IMR-90 (cell line): Measurements from ENCODE around the gene SLC25A41. TPM values are rescaled to one million over a fixed set of nuclear protein-coding genes. Genes with fewer than 3 reads are reported as not detected.

ENCODE experiments used
- ATAC-seq: fragments of 200-7000 bp; cut with Tn5 transposase; 2 replicates; pipeline ENCODE4 v1.9.1; 2020; ENCODE audit warnings: low read depth, mild to moderate bottlenecking, moderate library complexity
- BruUV-seq: library from RNA; stranded (reverse); fragments of 400-500 nt; replicated peaks from 2 replicates; lab custom pipeline; 2021; lab: Mats Ljungman, UMichigan
- CTCF ChIA-PET: fragments of 300-600 bp; formaldehyde crosslinking; extraction: SDS; loops from one replicate; lab custom pipeline; 2021; ENCODE audit warnings: antibody characterized with exemption; lab: Yijun Ruan, JAX
- POLR2A ChIA-PET: fragments of 300-600 bp; sonication (Branson Sonifier 250); formaldehyde crosslinking; loops from one replicate; lab custom pipeline; 2022; ENCODE audit warnings: antibody characterized with exemption; ENCODE audit not compliant: unreplicated experiment; lab: Charles Lee
- DNase-seq: peaks from one replicate; pipeline ENCODE4 v3.0.0; 2013
- H2AFZ ChIP-seq: replicated peaks from 2 replicates; pipeline ENCODE3; 2013; ENCODE audit warnings: low read length, mild to moderate bottlenecking; ENCODE audit not compliant: poor library complexity
- H2AK5ac ChIP-seq: 2 replicates; pipeline ENCODE4 v1.6.1; 2013; ENCODE audit warnings: low read depth, low read length, inconsistent platforms
- H2AK9ac ChIP-seq: replicated peaks from 2 replicates; pipeline ENCODE3; 2013; ENCODE audit warnings: mild to moderate bottlenecking, low read depth, low read length, moderate library complexity; ENCODE audit not compliant: poor library complexity
- H2BK120ac ChIP-seq: 2 replicates; pipeline ENCODE4 v1.6.1; 2013; ENCODE audit warnings: low read depth, low read length, inconsistent platforms
- H2BK15ac ChIP-seq: 3 replicates; pipeline ENCODE4 v1.6.1; 2013; ENCODE audit warnings: low read depth, low read length, inconsistent platforms
- H2BK20ac ChIP-seq: 2 replicates; pipeline ENCODE4 v1.6.1; 2013; ENCODE audit warnings: low read depth, mild to moderate bottlenecking, inconsistent platforms, low read length, moderate library complexity
- H2BK5ac ChIP-seq: 2 replicates; pipeline ENCODE4 v1.6.1; 2013; ENCODE audit warnings: mild to moderate bottlenecking, low read depth, low read length, inconsistent platforms; ENCODE audit not compliant: poor library complexity, severe bottlenecking
- H3K14ac ChIP-seq: replicated peaks from 2 replicates; pipeline ENCODE4 v1.6.1; 2013; ENCODE audit warnings: low read depth, low read length, inconsistent platforms
- H3K18ac ChIP-seq: 2 replicates; pipeline ENCODE4 v1.6.1; 2013; ENCODE audit warnings: low read depth, low read length, control low read depth
- H3K23ac ChIP-seq: 2 replicates; pipeline ENCODE4 v1.6.1; 2013; ENCODE audit warnings: low read depth, low read length, inconsistent platforms
- H3K27ac ChIP-seq: 2 replicates; pipeline ENCODE4 v1.5.1; 2013; ENCODE audit warnings: mild to moderate bottlenecking, control low read depth, low read length; ENCODE audit not compliant: insufficient read depth
- H3K27me3 ChIP-seq: 2 replicates; pipeline ENCODE4 v1.6.1; 2013; ENCODE audit warnings: low read length; ENCODE audit not compliant: control insufficient read depth, insufficient read depth
- H3K36me3 ChIP-seq: 2 replicates; pipeline ENCODE4 v1.6.1; 2013; ENCODE audit warnings: low read length, mixed read lengths; ENCODE audit not compliant: control insufficient read depth, insufficient read depth
- H3K4ac ChIP-seq: 2 replicates; pipeline ENCODE4 v1.6.1; 2013; ENCODE audit warnings: low read depth, low read length, inconsistent platforms
- H3K4me1 ChIP-seq: 2 replicates; pipeline ENCODE4 v1.6.1; 2013; ENCODE audit warnings: low read length, mixed read lengths; ENCODE audit not compliant: control insufficient read depth, insufficient read depth
- H3K4me2 ChIP-seq: 2 replicates; pipeline ENCODE4 v1.6.1; 2013; ENCODE audit warnings: low read depth, mild to moderate bottlenecking, control low read depth, low read length, moderate library complexity
- H3K4me3 ChIP-seq: 2 replicates; pipeline ENCODE4 v1.5.1; 2013; ENCODE audit warnings: low read depth, mild to moderate bottlenecking, control low read depth, low read length, moderate library complexity; ENCODE audit not compliant: insufficient read depth
- H3K56ac ChIP-seq: 2 replicates; pipeline ENCODE4 v1.6.1; 2013; ENCODE audit warnings: low read length, inconsistent platforms; ENCODE audit not compliant: insufficient read depth; ENCODE audit errors: extremely low read depth
- H3K79me1 ChIP-seq, 2 experiments: 2 replicates each; pipeline ENCODE4 v1.6.1; 2013; ENCODE audit warnings: low read length in 2 of 2, inconsistent platforms in 1 of 2, low read depth in 1 of 2
- H3K9ac ChIP-seq: 2 replicates; pipeline ENCODE4 v1.6.1; 2013; ENCODE audit warnings: low read depth, low read length, control low read depth
- H3K9me1 ChIP-seq: 2 replicates; pipeline ENCODE4 v1.6.1; 2013; ENCODE audit warnings: low read length, inconsistent platforms; ENCODE audit not compliant: insufficient read depth
- H3K9me3 ChIP-seq: 2 replicates; pipeline ENCODE4 v1.6.1; 2013; ENCODE audit warnings: low read length; ENCODE audit not compliant: control insufficient read depth, insufficient read depth
- H4K20me1 ChIP-seq: 2 replicates; pipeline ENCODE4 v1.6.1; 2013; ENCODE audit warnings: low read length, inconsistent platforms; ENCODE audit not compliant: insufficient read depth
- H4K5ac ChIP-seq: 2 replicates; pipeline ENCODE4 v1.6.1; 2013; ENCODE audit warnings: mild to moderate bottlenecking, low read depth, low read length, control low read depth
- H4K8ac ChIP-seq, 2 experiments: 2 replicates each; pipeline ENCODE4 v1.6.1; 2013; ENCODE audit warnings: low read depth in 2 of 2, low read length in 2 of 2, control low read depth in 1 of 2, inconsistent platforms in 1 of 2
- H4K91ac ChIP-seq: 2 replicates; pipeline ENCODE4 v1.6.1; 2013; ENCODE audit warnings: low read depth, low read length, inconsistent platforms; ENCODE audit not compliant: insufficient read depth
- BHLHE40 ChIP-seq: fragments of 150-350 bp; IDR thresholded peaks from 2 replicates; pipeline ENCODE4 v1.6.1; 2016; ENCODE audit warnings: mild to moderate bottlenecking, low read depth, low read length
- CEBPB ChIP-seq: IDR thresholded peaks from 2 replicates; pipeline ENCODE4 v1.6.1; 2012; ENCODE audit warnings: low read depth, low read length, improper control_type of control experiment
- CHD1 ChIP-seq: IDR thresholded peaks from 2 replicates; pipeline ENCODE4 v1.6.1; 2012; ENCODE audit warnings: low read depth, low read length, improper control_type of control experiment
- CTCF ChIP-seq: conservative IDR thresholded peaks from 2 replicates; pipeline ENCODE4 v1.5.1; 2012; ENCODE audit warnings: mild to moderate bottlenecking, low read depth, low read length, improper control_type of control experiment
- ELK1 ChIP-seq: fragments of 150-350 bp; IDR thresholded peaks from 2 replicates; pipeline ENCODE4 v1.6.1; 2016; ENCODE audit warnings: low read depth, mild to moderate bottlenecking, low read length, moderate library complexity, borderline replicate concordance
- FOS ChIP-seq: fragments of 150-350 bp; IDR thresholded peaks from 2 replicates; pipeline ENCODE4 v1.6.1; 2016; ENCODE audit warnings: low read depth, low read length
- MAFK ChIP-seq: IDR thresholded peaks from 2 replicates; pipeline ENCODE4 v1.6.1; 2012; ENCODE audit warnings: low read depth, low read length, improper control_type of control experiment
- MAZ ChIP-seq: IDR thresholded peaks from 2 replicates; pipeline ENCODE4 v1.6.1; 2012; ENCODE audit warnings: low read depth, mild to moderate bottlenecking, low read length, improper control_type of control experiment, moderate library complexity, borderline replicate concordance
- MXI1 ChIP-seq: IDR thresholded peaks from 2 replicates; pipeline ENCODE4 v1.6.1; 2012; ENCODE audit warnings: low read depth, mild to moderate bottlenecking, low read length, moderate library complexity, borderline replicate concordance
- POLR2A ChIP-seq: IDR thresholded peaks from 2 replicates; pipeline ENCODE4 v1.6.1; 2012; ENCODE audit warnings: mild to moderate bottlenecking, low read depth, low read length
- RCOR1 ChIP-seq: IDR thresholded peaks from 2 replicates; pipeline ENCODE4 v1.6.1; 2012; ENCODE audit warnings: mild to moderate bottlenecking, low read length, improper control_type of control experiment; ENCODE audit not compliant: insufficient replicate concordance
- RFX5 ChIP-seq: IDR thresholded peaks from 2 replicates; pipeline ENCODE4 v1.8.0; 2012; ENCODE audit warnings: low read depth, mild to moderate bottlenecking, low read length, moderate library complexity
- USF2 ChIP-seq: fragments of 150-350 bp; IDR thresholded peaks from 2 replicates; pipeline ENCODE4 v1.6.1; 2017; ENCODE audit warnings: mild to moderate bottlenecking, antibody characterized with exemption, low read length, low read depth
- WGBS, 2 experiments: methylation state at CpG; one replicate each; pipeline versions ENCODE4 v1.1.5 to v1.1.7; 2013; ENCODE audit warnings: missing lambda C conversion rate in 2 of 2; ENCODE audit not compliant: insufficient read length in 1 of 2; ENCODE audit errors: extremely low coverage in 2 of 2; 5-methylcytosine and 5-hydroxymethylcytosine counted together
- dilution Hi-C: fragments of 300-500 bp; cut with HindIII; formaldehyde crosslinking; loops from one replicate; pipeline ENCODE4 v1.14.3; 2018; ENCODE audit warnings: low sequenced_read_pairs; ENCODE audit not compliant: unreplicated experiment
- in situ Hi-C: fragments of 300-500 bp; cut with MboI; formaldehyde crosslinking; loops from 3 replicates; pipeline ENCODE4 v1.14.3; 2019; ENCODE audit warnings: low sequenced_read_pairs, inconsistent platforms, mixed read lengths
- intact Hi-C: fragments of 100-400 bp; cut with micrococcal nuclease; formaldehyde crosslinking; loops from 2 replicates; pipeline ENCODE4 v1.10.0; 2022
- polyA plus RNA-seq, 3 experiments: library from polyadenylated mRNA; depleted of rRNA; stranded (reverse); fragments of >200 nt; gene quantifications; 2 replicates each; pipeline ENCODE4 v1.2.3, GENCODE V29; 2012; ENCODE audit warnings: low replicate concordance in 1 of 3
- total RNA-seq: library from RNA; depleted of rRNA; stranded (reverse); fragments of >200 nt; gene quantifications from 2 replicates; pipeline ENCODE4 v1.2.3, GENCODE V29; 2012

SLC25A41 gene
- total and polyA plus RNA-seq, 2 of the 4 experiments (the other 2 are of a cell fraction) = not detected

- Histone ChIP-seq H2AK5ac (no peak overlapping the region), H2AFZ (no peak overlapping the region), H3K9me3 (no peaks in the 10 kb centered on the region), H3K79me1 (no peaks in the 10 kb centered on the region), H2BK15ac (no peak overlapping the region), H2AK9ac (no peak overlapping the region), H2BK20ac (no peak overlapping the region), H2BK120ac (no peak overlapping the region), H3K18ac (no peak overlapping the region), H3K23ac (no peak overlapping the region), H3K9me1 (no peaks in the 10 kb centered on the region), H4K20me1 (no peaks in the 10 kb centered on the region), H3K27ac (no peak overlapping the region), H3K4me2 (no peak overlapping the region), H3K4me3 (no peak overlapping the region), H2BK5ac (no peak overlapping the region), H3K14ac (no peak overlapping the region), H4K5ac (no peak overlapping the region), H3K27me3 (peaks cover 8% of the 10 kb centered on the region; the same call in 1 of the 2 replicates), H4K8ac (no peak overlapping the region), H3K36me3 (no peaks in the 10 kb centered on the region), H4K91ac (no peak overlapping the region), H3K56ac (no peak overlapping the region), H3K9ac (no peak overlapping the region), H3K4me1 (no peaks in the 10 kb centered on the region), H3K4ac (no peak overlapping the region)
- ChIA-PET POLR2A (no interaction called here), CTCF (no interaction called here)
- 61% methylated on average over 4 of the region's 11 CpGs; no CpG with 5 or more reads in 1 of the 2 experiments for WGBS, 2 experiments
- BruUV-seq = no TSS peak
- dilution Hi-C loops = no loop called here
- DNase-seq (no peak), ATAC-seq (no peak)
- in situ Hi-C loops = no loop called here
- TF ChIP-seq CTCF (no peak), BHLHE40 (no peak), RFX5 (no peak), MAZ (no peak), POLR2A (no peak), CHD1 (no peak), USF2 (no peak), CEBPB (no peak), ELK1 (no peak), RCOR1 (no peak), FOS (no peak), MAFK (no peak), MXI1 (no peak)
- intact Hi-C loops = no loop called here
Measured at GRCh38 chr19:6433165-6433564, 398 bp downstream of the SLC25A41 start.
